Endothelial cell of umbilical vein (primary cell): ENCODE results near the gene GABPB2.

Experiments used
- EZH2 ChIP-seq: IDR thresholded peaks from 2 replicates; pipeline ENCODE4 v1.6.1; 2012; ENCODE audit warnings: borderline replicate concordance, low read depth, mild to moderate bottlenecking, moderate library complexity, low read length, inconsistent platforms; ENCODE audit not compliant: severe bottlenecking
- TF ChIP-seq, protein P1 (sequence below): IDR thresholded peaks from 2 replicates; pipeline ENCODE4 v1.6.1; 2011; ENCODE audit not compliant: insufficient read depth, insufficient read length
- TF ChIP-seq, protein P2 (sequence below), 2 donors: IDR thresholded peaks; 1 replicate in 1 of 2; 2 replicates in 1 of 2; pipeline ENCODE4 v1.5.1; 2011; ENCODE audit warnings: low read length in 2 of 2, mild to moderate bottlenecking in 2 of 2, moderate library complexity in 2 of 2, control low read depth in 1 of 2, inconsistent platforms in 1 of 2, low read depth in 1 of 2; ENCODE audit not compliant: insufficient read depth in 1 of 2; ENCODE audit errors: extremely low read depth in 1 of 2

DNA sequence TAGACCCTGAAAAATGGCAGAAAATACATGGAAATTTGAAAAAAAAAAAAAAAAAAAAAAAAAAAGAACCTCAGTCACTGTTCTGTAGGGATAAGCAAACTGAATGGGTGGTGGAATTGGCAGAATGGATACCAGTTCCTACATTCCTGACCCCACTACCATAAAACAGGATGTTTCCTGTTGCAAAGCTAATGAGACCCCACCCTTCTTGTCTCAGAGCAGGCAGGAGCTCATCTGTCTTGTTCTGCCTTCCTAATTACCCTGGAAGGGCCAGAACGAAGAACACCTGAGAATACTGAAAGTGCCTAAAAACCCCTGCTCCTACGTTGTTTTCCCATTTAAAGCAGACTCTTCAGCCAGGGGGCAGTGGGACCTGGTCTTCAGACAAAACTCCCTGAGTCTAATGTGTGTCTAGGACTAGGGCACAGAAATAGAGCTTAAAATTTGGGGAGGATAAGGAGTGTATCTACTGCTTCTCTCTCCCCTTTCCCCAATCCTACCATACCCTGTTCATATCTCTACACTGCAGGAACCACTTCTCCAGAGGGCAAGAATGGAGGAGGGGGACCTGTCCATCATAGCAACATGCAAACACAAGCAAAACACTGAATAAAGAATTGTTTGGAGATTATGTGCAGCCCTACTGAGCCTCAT, 19.1 kb upstream of the GABPB2 start:
- TF ChIP-seq, protein P1, sequence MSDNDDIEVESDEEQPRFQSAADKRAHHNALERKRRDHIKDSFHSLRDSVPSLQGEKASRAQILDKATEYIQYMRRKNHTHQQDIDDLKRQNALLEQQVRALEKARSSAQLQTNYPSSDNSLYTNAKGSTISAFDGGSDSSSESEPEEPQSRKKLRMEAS = no peak
- TF ChIP-seq, protein P2, sequence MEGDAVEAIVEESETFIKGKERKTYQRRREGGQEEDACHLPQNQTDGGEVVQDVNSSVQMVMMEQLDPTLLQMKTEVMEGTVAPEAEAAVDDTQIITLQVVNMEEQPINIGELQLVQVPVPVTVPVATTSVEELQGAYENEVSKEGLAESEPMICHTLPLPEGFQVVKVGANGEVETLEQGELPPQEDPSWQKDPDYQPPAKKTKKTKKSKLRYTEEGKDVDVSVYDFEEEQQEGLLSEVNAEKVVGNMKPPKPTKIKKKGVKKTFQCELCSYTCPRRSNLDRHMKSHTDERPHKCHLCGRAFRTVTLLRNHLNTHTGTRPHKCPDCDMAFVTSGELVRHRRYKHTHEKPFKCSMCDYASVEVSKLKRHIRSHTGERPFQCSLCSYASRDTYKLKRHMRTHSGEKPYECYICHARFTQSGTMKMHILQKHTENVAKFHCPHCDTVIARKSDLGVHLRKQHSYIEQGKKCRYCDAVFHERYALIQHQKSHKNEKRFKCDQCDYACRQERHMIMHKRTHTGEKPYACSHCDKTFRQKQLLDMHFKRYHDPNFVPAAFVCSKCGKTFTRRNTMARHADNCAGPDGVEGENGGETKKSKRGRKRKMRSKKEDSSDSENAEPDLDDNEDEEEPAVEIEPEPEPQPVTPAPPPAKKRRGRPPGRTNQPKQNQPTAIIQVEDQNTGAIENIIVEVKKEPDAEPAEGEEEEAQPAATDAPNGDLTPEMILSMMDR (IDR thresholded peaks at IDR 0.05; ENCODE audit: extremely low read depth in 1 of 2, insufficient read depth in 1 of 2, low read depth in 1 of 2, low read length in 2 of 2) = no peak
- no peak for TF ChIP-seq EZH2
